HG03108 (cell line): Measurements from ENCODE around the gene EIF3F.

Experiments
- ATAC-seq: cut with Tn5 transposase; IDR thresholded peaks from one replicate; pipeline ENCODE4 v1.9.1; 2021; ENCODE audit warnings: moderate library complexity; ENCODE audit not compliant: unreplicated experiment

EIF3F gene

GRCh38 chr11:8036002-8036802 lies 49.1 kb downstream of the EIF3F start:
- ATAC-seq, result no peak

- ATAC-seq, result no peak
These were observed 49.8 kb downstream of the EIF3F start for GRCh38 chr11:8036986-8037385.

GRCh38 chr11:8038393-8038792 lies 51.3 kb downstream of the EIF3F start:
- ATAC-seq, result no peak

GRCh38 chr11:8038811-8039529 lies 51.8 kb downstream of the EIF3F start:
- no peak for ATAC-seq

- ATAC-seq, result no peak
These were observed 52.6 kb downstream of the EIF3F start for GRCh38 chr11:8039530-8040260.

GRCh38 chr11:8040261-8040920 lies 53.3 kb downstream of the EIF3F start:
- no peak for ATAC-seq

- no peak for ATAC-seq
These were observed 53.8 kb downstream of the EIF3F start for GRCh38 chr11:8040921-8041285.

GRCh38 chr11:8041576-8041975 lies 54.4 kb downstream of the EIF3F start:
- ATAC-seq, result no peak

GRCh38 chr11:8043756-8044155 lies 56.6 kb downstream of the EIF3F start:
- ATAC-seq, result no peak

- no peak for ATAC-seq
These were observed 58.7 kb downstream of the EIF3F start for GRCh38 chr11:8045839-8046238.

GRCh38 chr11:8047382-8047781 lies 60.2 kb downstream of the EIF3F start:
- no peak for ATAC-seq

- no peak for ATAC-seq
These were observed 61.9 kb downstream of the EIF3F start for GRCh38 chr11:8049084-8049483.
